GM19025 (cell line): ENCODE measurements around the gene LZIC.

Experiments
- ATAC-seq: cut with Tn5 transposase; IDR thresholded peaks from one replicate; pipeline ENCODE4 v1.9.1; 2021; ENCODE audit warnings: mild to moderate bottlenecking, low read depth, moderate library complexity; ENCODE audit not compliant: unreplicated experiment

LZIC gene

DNA sequence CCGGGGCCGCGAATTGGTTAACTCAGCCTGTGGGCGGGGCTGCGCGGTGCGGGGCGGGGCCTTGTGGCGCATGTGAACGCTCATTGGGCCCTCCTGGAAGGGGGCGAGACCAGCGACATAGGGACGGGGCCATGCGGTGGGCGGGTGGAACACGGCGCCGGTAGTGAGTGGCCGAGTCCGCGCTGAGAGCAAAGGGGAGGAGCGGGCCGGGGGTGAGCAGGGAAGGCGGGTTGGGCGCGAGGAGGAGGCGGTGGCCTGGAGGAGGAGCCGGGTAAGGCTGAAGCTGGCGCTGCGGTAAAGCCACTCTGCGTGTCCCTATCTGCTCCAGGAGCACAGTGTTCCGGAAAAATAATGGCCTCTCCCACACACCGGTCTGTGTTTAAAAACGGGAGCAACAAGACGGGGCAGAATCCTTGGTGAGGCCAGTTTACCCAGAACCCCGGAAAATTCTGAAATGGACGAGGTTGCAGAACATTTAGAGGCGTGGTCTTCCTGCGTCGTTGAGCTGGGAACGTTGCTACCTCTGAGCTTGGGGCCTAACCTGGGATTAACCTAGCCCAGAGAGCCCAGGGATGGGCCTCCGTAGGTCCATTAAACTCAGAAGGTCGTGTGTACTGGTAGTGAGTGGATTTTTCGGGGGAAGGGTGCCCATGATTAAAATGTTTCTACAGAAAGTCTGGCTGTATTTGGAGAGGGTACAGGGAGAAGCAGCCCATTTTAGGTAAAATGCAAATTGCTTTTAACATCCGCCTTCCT lies 32.6 kb downstream of the LZIC start:
- peak; percentile 90 for ATAC-seq

DNA sequence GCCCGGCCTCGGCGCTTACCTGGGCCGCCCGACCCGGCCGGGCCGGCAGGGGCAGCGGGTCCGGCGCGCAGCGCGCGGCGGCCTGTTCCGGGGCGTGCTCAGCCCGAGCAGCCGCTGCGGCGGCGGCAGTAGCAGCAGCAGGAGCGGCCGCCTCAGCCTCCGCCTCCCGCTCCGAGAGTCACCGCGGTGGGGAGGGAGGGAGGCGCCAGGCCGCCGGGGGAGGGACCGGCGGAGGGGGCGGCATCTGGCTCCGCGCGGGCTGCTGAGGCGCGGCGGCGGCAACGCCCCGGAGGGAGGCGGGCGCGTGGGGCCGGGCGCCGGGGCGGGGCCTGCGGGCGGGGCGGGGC lies 33.1 kb downstream of the LZIC start, which contains the start of gene CTNNBIP1:
Gene CTNNBIP1 (minus strand): TSS at position 194 of the 347 bp plus-strand sequence. CDS start 38,205 bp downstream, outside the sequence.
- peak; percentile 79 for ATAC-seq

DNA sequence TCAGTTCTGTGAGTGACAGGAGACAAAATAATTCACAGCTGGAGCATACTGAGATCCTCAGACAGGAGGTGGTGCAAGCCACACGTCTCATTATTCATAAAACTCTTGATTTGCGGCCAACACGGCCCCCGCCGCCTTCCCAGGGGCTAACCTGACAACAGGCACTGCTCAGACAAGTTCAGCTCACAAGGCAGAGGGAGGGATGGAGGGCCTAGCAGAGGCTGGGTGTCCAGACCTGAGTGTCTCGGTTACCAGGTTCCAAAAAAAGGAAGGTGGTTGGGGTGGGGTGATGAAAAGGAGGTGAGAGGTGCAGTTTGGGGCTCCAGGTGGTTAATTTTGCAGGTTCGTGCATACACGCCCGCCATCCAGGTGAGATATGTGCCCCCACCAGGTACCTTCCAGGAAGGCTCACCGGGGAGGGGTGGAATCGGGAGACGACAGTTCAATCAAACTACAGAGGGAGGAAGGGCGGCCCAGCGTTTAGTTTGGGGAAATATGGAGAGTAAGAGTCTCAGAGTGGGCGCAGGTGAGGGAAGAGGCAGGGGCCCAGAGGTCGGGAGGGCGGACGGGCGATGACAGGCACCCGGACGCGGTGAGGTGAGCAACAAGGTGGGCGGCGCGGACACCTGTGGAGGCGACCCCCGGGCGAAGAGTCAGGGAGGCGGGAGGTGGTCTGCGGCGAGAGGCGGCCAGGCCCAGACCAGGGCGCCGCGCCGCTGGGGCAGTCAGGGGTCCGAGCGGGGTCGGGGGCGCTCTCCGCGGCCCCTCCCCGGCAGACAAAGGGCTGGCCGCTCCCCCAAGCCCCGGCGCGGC lies 33.8 kb downstream of the LZIC start:
- peak; percentile 3 for ATAC-seq

DNA sequence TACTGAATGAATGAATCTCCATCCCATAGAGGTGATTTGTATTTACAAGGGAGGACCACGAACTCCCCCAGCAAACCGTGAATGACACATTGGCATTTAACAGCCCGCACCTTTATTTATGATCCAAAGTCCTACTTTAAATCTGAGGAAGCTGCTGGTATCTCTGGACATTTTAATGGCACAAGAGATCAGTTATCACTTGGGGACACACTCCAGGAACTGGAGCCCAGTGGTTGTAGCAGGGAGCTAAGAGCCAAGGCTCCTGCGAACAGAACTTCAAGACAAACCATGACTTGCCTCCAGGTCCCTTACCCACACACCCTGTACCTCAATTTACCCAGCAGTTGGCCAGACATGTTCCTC lies 34.3 kb downstream of the LZIC start:
- ATAC-seq, result no peak

DNA sequence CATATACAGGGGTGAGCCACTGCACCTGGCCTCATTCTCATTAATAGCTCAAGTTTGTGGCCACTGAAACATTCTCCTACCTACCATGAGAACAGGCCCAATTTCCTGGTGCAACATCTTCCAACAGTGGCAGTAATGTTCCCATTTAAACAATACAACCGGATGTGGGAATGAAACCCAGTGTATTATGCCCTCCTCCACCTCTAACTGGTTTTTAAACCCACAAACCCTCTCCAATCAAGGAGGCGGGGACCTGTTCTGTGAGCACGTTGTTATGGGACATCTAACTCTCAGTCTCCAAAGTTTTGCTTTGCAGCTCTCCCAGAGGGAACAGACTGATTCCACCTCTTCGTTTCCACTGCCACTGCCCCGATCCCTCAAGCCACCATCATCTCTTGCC lies 35.8 kb downstream of the LZIC start:
- ATAC-seq, result no peak

DNA sequence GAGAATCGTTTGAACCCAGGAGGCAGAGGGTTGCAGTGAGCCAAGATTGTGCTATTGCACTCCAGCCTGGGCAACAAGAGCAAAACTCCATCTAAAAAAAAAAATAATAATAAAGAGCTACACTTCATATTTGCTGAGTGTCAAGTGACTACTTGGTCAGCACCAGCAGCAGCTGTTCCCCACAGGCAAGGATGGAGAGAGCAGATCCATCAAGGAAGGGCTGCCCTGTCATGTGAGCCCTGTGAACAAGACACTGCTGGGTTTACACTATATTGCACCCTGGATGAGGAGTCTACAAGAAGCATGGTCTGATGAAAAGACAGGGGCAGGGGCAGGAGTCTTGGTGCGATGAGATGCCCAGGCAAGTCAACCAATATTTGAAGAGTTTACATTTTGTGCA lies 36.7 kb downstream of the LZIC start:
- ATAC-seq, result no peak

DNA sequence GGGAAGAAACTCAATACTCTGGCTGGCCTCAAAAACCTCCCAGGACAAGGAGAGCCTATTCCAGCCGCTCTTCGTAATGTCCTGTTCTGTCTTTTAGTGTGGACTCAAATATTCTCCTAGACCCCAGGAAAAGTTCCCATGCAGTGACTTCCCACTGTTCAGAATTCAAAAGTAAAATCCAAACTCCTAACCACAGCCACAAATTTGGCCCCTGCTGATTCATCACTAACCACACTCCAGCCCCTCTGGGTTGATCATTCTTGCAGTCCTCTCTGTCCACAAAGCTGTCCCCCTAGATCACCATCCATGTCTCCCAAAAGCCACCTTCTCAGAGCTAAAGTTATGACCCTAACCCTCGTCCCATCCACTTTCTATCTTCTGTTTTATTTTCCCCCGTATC lies 38.2 kb downstream of the LZIC start:
- ATAC-seq, result no peak

DNA sequence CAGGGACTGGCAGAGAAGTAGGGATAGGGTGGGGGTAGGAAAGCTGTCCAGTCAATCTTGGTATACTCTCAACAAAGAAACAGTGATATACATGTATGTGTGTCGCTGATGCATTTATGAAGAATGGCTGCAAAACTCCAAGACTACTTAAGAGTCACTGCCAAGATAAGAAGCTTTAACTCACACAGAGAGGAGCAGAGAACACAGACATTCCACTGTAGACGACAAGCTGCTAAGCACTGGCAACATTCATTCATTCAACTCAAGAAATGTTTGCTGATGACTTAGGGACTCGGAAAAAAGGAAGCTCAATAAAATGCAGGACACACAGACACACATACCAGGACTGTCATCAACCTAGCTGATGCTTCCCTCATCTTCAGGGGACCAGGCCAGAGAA lies 38.6 kb downstream of the LZIC start:
- ATAC-seq, result no peak

DNA sequence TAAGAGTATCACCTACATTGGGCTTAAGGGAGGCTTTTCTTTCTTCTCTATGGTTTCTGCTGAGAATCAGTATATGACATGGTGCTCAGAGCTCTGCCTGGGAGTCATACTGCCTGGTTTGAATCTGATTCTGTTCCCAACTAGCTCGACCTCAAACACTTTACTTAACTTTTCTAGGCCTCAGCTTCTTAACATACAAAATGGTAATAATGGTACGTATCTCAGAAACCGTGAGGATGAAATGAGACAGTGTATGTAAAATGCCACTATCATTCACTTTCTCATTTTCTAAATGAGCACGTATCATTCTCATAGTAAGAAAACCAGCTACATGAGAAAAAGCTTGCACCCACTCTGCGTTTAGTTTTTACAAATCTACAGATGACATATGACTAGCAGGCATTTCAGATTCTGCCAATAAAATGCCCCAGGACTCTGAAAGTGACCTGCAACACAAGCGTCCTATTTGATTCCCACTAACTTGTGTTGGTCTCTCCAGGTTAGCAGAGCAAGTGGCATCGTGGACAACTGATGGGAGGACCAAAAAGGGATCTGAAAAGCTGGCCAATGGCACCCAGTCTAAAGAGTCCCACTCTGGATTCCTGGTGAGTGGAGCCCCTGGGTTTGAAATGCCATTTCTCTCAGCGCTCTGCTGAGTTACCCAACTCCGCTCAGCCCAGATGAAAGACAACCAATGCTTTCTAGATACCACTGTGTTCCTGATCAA lies 39.2 kb downstream of the LZIC start:
- ATAC-seq, result no peak

DNA sequence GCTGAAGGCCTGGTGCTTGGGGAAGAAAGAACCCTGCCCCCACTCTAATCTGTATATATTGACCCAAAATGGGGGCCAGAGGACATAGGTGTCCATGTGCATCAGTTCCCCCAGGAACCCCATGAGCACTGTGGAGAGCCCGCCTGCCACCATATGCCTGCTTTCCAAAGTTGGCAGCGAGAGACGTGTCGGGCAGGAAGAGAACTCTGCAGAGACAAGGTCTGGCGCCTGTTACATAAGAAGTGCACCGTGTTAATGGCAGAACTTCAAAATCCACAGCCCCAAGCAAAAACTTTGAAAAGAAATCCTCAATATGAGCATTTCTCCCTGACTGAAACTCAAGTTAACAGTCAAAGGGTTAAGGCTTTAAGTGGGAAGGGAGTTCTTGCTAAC lies 41.1 kb downstream of the LZIC start:
- no peak for ATAC-seq

DNA sequence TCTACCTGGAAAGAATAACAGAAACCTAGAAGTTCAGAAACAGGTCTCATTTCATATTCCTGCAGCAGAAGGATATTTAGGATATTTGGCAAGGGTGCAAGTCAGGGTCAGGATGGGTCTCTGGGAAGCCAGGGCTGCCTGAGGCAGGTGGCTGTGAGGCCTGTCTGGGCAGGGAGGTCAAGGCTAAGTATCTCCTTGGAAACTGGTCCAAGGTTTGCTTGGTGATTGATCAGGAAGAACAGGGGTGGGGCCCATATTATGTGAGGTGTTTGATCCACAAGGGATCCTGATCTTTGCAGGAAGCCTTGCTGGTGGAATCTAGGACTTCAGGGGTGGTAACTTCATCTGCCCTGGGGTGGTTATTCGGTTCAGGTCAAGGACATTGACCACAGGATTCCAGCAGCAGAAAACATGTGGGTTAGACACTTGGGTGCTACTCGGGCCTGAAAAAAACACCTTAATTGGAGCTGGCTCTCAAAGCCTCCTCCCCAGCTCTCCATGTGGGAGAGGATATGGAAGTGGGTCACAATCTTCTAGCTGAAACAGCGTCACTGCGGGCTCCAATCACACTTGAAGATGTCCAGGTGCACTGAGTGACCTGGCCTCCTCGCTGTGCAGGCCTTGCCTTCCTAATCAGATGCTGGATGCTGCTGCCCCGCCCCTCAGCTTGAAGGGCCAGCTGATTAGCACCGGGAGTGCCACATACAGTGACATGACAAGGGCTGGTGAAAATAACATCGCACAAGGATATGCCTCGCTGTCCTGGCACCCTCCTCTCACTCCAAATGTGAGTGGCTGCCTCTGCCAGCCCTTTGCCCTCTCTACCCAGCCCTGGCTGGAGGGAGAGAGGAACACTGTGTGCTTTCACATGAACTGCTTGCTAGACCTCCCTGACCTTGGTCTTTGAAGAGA lies 41.8 kb downstream of the LZIC start:
- ATAC-seq, result no peak

DNA sequence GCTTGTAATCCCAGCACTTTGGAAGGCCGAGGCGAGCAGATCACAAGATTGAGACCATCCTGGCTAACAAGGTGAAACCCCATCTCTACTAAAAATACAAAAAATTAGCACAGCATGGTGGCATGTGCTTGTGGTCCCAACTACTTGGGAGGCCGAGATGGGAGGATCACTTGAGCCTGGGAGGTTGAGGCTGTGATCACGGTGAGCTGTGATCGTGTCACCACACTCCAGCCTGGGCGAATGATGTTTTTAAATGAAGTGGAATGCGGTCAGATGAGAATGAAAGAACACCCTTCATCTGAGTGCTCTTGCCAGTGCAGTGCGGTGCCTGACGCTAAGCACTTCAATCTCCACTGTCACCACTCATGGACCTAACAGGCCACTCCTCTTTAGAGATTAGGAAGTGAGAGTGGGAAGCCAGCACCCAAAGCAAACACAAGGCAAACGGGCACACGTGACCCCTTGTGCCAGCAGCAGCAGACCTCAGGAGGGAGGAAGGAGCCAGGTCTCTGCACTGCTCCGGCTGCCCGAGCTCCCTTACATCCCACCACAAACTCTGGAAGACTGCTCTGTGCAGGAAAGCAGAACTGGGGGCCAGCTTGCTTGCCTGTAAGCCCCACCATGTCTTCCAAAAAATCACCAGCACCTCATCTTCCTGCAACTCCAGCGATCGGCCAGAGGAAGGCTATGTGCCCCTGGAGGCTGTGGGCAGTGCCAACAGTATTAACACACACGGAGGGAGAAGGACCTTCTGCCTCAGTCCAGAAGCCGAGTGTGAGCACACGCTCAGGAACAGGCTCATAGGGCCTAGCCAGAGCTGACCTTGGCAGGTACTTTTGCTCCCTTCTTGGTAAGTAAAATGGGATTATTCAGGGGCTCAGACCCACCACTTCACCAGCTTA lies 42.8 kb downstream of the LZIC start:
- ATAC-seq, result no peak

DNA sequence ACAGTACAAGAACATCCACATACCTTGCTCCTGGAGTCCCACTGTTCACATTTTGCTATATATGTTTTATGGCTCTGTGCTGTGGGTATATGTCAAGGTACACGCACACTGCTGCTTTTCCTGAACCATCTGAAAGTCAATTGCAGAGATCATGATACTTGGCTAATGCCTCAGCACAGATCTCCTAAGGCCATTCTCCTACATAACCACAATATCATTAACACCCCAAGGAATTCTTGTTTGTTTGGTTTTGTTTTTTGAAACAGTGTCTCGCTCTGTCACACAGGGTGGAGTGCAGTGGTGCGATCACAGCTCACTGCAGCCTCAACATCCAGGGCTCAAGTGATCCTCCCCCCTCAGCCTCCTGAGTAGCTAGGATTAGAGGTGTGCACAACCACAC lies 49.1 kb downstream of the LZIC start:
- no peak for ATAC-seq

DNA sequence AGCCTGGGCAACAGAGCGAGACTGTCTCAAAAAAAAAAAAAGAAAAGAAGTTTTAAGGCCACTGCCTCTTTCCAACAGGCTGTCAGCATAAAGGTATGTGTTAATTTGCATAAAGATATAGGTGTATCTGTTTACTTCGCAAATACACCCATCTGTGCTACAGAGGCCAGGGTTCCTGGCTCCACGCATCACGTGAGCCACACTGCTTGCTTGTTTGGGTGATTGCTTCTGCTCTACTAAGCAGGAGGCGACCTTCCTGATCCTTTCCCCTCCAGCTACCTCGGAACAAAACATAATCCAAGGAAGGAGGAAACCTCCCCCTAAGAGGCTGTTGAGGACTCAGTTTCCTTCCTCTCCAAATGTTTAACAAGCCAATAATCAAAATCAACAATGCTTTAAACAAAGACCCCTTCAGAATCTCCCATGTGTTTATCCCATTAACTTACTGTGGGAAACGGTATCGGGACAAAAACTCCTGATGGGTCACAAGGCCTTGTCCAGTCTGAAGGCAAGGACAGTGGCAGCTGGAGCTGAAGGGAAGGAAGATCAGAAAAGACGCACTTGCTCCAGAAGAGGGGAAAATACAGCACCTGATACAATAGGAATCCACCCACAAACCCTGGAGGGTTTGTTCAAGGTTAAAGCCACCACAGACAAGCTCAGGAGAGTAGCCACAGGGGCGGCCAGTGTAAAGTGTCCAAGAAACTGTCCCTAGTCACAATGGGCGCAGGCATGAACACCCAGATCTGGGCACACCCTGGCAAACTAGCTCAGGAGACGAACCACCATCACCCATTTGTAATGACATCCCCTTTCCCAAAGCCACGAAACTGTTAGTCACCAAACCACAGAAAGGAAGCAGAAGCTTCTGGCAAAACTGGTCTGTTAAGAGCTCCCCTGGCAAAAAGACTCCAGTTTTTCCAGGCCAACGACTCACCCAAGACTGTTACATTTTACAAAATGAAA lies 50.3 kb downstream of the LZIC start:
- ATAC-seq, result no peak

DNA sequence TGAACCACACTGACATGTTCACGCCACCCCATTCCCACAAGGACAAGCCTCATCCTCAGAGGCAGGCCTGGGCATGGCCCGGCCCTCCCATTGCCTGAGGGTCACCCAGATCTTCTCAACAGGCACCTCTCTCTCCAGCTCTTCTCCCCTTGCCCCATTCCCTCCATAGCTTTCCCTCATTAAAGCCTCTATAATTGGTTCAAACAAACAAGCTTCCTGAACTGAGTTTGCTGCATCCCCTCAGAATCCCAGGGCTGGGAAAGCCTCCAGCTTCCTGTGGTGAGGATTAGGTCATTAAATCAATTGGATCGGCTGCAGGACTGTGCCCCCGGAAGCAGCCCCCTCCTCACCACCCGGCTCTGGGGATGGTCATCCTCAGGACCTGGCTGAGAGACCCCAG lies 52.0 kb downstream of the LZIC start:
- no peak for ATAC-seq

DNA sequence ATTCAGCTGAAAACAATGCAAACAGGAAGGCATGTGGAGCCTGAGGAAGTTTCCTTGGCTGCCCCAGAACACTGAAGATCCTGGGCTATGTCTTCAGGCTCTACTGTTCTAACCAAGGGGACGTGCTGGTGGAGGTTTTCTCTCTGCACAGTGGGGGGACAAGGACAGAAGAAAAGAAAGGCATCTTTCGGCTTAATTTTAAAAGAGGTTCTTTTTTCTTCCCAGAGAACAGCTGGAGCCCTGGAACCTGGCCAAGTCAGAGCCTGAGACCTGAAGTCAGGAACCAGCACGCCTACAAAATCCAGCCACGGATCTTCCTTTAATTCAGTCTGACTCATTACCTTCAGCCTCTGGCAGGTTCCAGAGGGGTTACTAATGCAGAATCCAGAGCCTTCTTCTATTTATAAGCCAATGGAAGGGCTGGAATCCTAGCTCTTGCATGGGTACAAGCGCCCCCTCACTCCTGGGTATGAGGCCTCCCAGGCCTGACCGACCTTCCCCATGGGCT lies 52.9 kb downstream of the LZIC start:
- no peak for ATAC-seq

DNA sequence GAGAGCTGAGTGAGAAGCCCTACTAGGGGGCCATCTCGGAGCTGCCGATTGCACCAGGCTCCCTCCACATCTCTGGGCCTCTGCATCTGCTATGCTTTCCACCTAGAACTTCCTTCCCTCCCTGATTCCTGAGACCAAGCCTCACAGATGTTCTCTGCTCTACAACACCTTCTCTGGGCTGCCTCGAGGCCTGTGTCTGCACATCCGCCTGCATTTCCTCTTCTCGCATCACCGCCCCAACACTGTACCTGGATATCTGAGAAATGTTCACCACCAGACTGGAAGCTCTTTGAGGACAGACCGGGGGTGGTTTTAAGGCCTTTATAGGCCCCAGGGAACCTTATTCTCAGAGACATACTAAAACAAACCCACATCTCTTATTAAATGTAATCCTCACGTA lies 53.8 kb downstream of the LZIC start:
- no peak for ATAC-seq

DNA sequence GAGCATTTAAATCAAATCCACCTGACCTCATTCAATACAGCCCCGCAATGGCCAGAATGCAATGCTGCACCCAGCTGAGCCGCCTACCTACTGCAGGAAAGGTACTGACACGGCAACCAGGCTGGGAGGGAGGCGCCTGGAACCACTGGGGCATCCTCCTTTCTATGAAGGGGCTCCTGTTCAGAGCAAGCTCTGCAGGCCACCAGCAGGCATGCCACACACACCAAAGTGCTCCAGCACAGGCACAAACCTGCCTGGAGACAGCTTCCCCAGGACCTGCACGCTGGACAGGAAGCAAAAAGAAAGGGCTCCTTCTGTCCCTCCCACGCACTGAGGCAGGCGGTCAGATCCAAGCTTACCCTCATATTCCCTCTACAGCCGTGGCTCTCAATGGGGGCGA lies 54.3 kb downstream of the LZIC start:
- no peak for ATAC-seq
